KOPT-K1 (cell line): ENCODE data around the gene KRTAP10-5.
"Not testable (repeated sequence)": the region's sequence is repeated elsewhere in the genome, so short reads cannot be mapped to it uniquely, and the experiment has no call there.

ENCODE experiments used
- H3K27ac ChIP-seq: fragments of 200-600 bp; sonication (generic); 2 replicates; pipeline ENCODE4 v1.5.1; 2016; ENCODE audit warnings: antibody characterized with exemption, mild to moderate bottlenecking, low read depth, low read length; ENCODE audit not compliant: poor library complexity, severe bottlenecking
- H3K36me3 ChIP-seq: fragments of 200-600 bp; sonication (generic); 2 replicates; pipeline ENCODE4 v1.5.1; 2017; ENCODE audit warnings: antibody characterized with exemption, mild to moderate bottlenecking, low read length, moderate library complexity; ENCODE audit not compliant: insufficient read depth
- H3K9me3 ChIP-seq: fragments of 200-600 bp; sonication (generic); 2 replicates; pipeline ENCODE4 v1.5.1; 2017; ENCODE audit warnings: antibody characterized with exemption, low read length, mild to moderate bottlenecking; ENCODE audit not compliant: insufficient read depth, poor library complexity, severe bottlenecking

The KRTAP10-5 gene

GRCh38 chr21:44580231-44580821, at the start of gene KRTAP10-5:
Gene KRTAP10-5 (minus strand): TSS chr21:44580604. CDS start chr21:44580578, 26 bp downstream.
- not testable (repeated sequence) for H3K36me3 ChIP-seq, H3K27ac ChIP-seq
- peaks cover 28% of the 10 kb centered on the region for H3K9me3 ChIP-seq

- no peak overlapping the region for H3K27ac ChIP-seq
- no peaks in the 10 kb centered on the region for H3K36me3 ChIP-seq
- H3K9me3 ChIP-seq, result peaks cover 38% of the 10 kb centered on the region
These were observed 48.4 kb upstream of the KRTAP10-5 start for GRCh38 chr21:44628707-44629391.

GRCh38 chr21:44627831-44628233, 47.4 kb upstream of the KRTAP10-5 start:
- peaks cover 48% of the 10 kb centered on the region for H3K9me3 ChIP-seq
- not testable (repeated sequence) for H3K27ac ChIP-seq, H3K36me3 ChIP-seq

GRCh38 chr21:44627181-44627822, 46.9 kb upstream of the KRTAP10-5 start:
- not testable (repeated sequence) for H3K27ac ChIP-seq, H3K36me3 ChIP-seq
- peaks cover 49% of the 10 kb centered on the region for H3K9me3 ChIP-seq

GRCh38 chr21:44626673-44627143, 46.3 kb upstream of the KRTAP10-5 start, which contains the start of gene KRTAP10-9:
Gene KRTAP10-9 (plus strand): TSS chr21:44627093. CDS start chr21:44627172, 79 bp downstream.
- no peaks in the 10 kb centered on the region for H3K36me3 ChIP-seq
- no peak within 1 kb of the TSS for H3K27ac ChIP-seq
- peaks cover 43% of the 10 kb centered on the region for H3K9me3 ChIP-seq

GRCh38 chr21:44626262-44626661, 45.9 kb upstream of the KRTAP10-5 start:
- H3K36me3 ChIP-seq, result no peaks in the 10 kb centered on the region
- no peak overlapping the region for H3K27ac ChIP-seq
- peaks cover 39% of the 10 kb centered on the region for H3K9me3 ChIP-seq

GRCh38 chr21:44625756-44626155, 45.4 kb upstream of the KRTAP10-5 start:
- no peaks in the 10 kb centered on the region for H3K36me3 ChIP-seq
- H3K27ac ChIP-seq, result no peak overlapping the region
- peaks cover 34% of the 10 kb centered on the region for H3K9me3 ChIP-seq

- Histone ChIP-seq H3K27ac (no peak overlapping the region), H3K36me3 (no peaks in the 10 kb centered on the region), H3K9me3 (peaks cover 37% of the 10 kb centered on the region)
These were observed 43.2 kb upstream of the KRTAP10-5 start for GRCh38 chr21:44623575-44623974.

GRCh38 chr21:44619886-44620285, 39.5 kb upstream of the KRTAP10-5 start:
- H3K36me3 ChIP-seq, result no peaks in the 10 kb centered on the region
- H3K27ac ChIP-seq, result no peak overlapping the region
- H3K9me3 ChIP-seq, result peaks cover 34% of the 10 kb centered on the region

GRCh38 chr21:44618909-44619308, 38.5 kb upstream of the KRTAP10-5 start:
- Histone ChIP-seq H3K27ac (peak overlapping the region; percentile 38), H3K9me3 (peaks cover 24% of the 10 kb centered on the region), H3K36me3 (no peaks in the 10 kb centered on the region)

- no peaks in the 10 kb centered on the region for H3K36me3 ChIP-seq
- peak overlapping the region; percentile 38 for H3K27ac ChIP-seq
- H3K9me3 ChIP-seq, result peaks cover 20% of the 10 kb centered on the region
These were observed 38.1 kb upstream of the KRTAP10-5 start for GRCh38 chr21:44618504-44618903.

GRCh38 chr21:44617071-44617501, 36.7 kb upstream of the KRTAP10-5 start:
- H3K27ac ChIP-seq, result no peak overlapping the region
- H3K9me3 ChIP-seq, result peaks cover 11% of the 10 kb centered on the region
- no peaks in the 10 kb centered on the region for H3K36me3 ChIP-seq

- Histone ChIP-seq H3K9me3 (peaks cover 16% of the 10 kb centered on the region), H3K27ac (no peak overlapping the region), H3K36me3 (no peaks in the 10 kb centered on the region)
These were observed 36.2 kb upstream of the KRTAP10-5 start for GRCh38 chr21:44616591-44616926.

- Histone ChIP-seq H3K9me3 (peaks cover 21% of the 10 kb centered on the region), H3K27ac (no peak overlapping the region), H3K36me3 (no peaks in the 10 kb centered on the region)
These were observed 35.6 kb upstream of the KRTAP10-5 start for GRCh38 chr21:44615911-44616590.

GRCh38 chr21:44615466-44615865, 35.1 kb upstream of the KRTAP10-5 start:
- H3K27ac ChIP-seq, result no peak overlapping the region
- H3K9me3 ChIP-seq, result peaks cover 26% of the 10 kb centered on the region
- no peaks in the 10 kb centered on the region for H3K36me3 ChIP-seq
